ENCODE measurements around the gene SPTBN5. TPM values are rescaled to one million over a fixed set of nuclear protein-coding genes. Genes with fewer than 3 reads are reported as not detected.

The SPTBN5 gene
- polyA plus RNA-seq, 1 donor from 2014 or later: 0.01 TPM

DNA sequence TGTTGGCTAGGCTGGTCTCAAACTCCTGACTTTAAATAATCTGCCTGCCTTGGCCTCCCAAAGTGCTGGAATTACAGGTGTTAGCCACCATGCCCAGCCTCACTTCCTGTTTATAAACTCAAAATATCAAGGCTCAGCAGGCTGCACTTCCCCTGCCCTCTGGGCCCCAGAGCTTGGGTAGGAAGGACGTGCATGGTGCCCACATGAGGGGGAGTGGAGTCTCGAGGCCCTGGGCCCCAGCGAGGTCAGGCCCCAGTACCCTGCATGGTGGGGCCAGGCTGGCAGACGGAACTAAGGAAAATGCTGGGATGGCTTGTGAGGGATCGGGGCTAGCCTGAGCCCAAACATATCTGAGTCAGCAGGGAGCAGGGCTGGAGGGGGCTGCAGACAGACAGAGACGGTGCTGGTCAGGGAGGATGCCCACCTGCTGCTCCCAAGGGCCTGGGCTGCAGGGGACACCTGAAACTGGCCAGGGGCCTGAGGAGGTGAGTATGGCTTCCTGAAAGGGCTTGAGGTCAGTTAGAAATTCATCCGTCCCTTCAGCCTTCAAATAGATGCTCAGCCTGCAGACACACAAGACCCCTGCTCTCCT lies 5.1 kb downstream of the SPTBN5 start:
- Histone ChIP-seq H2AFZ (ENCODE audit: low read depth, low read length) (no peak overlapping the region), H3K79me2 (replicated peaks; ENCODE audit: insufficient read depth, low read length) (no peaks in the 10 kb centered on the region), H3F3A (ENCODE audit: insufficient read depth, low read length, poor library complexity, severe bottlenecking) (no peaks in the 10 kb centered on the region), H3K36me3 (ENCODE audit: insufficient read depth, low read length) (no peaks in the 10 kb centered on the region), H3K27me3 (ENCODE audit: insufficient read depth, low read depth, low read length) (no peaks in the 10 kb centered on the region), H3K9me2 (ENCODE audit: insufficient read depth, low read length) (no peaks in the 10 kb centered on the region), H3K9me3 (ENCODE audit: low read length) (no peaks in the 10 kb centered on the region), H3K4me2 (ENCODE audit: low read length) (no peak overlapping the region), H3K9ac (ENCODE audit: low read length) (no peak overlapping the region), H3K4me3 (ENCODE audit: low read length) (no peak overlapping the region), H3K27ac (ENCODE audit: low read length) (no peak overlapping the region), H4K20me1 (ENCODE audit: insufficient read depth) (no peaks in the 10 kb centered on the region)
- TF ChIP-seq, protein P1, sequence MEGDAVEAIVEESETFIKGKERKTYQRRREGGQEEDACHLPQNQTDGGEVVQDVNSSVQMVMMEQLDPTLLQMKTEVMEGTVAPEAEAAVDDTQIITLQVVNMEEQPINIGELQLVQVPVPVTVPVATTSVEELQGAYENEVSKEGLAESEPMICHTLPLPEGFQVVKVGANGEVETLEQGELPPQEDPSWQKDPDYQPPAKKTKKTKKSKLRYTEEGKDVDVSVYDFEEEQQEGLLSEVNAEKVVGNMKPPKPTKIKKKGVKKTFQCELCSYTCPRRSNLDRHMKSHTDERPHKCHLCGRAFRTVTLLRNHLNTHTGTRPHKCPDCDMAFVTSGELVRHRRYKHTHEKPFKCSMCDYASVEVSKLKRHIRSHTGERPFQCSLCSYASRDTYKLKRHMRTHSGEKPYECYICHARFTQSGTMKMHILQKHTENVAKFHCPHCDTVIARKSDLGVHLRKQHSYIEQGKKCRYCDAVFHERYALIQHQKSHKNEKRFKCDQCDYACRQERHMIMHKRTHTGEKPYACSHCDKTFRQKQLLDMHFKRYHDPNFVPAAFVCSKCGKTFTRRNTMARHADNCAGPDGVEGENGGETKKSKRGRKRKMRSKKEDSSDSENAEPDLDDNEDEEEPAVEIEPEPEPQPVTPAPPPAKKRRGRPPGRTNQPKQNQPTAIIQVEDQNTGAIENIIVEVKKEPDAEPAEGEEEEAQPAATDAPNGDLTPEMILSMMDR (IDR thresholded peaks at IDR 0.05; ENCODE audit: poor library complexity, severe bottlenecking): no peak
- TF ChIP-seq RAD21 (conservative IDR thresholded peaks at IDR 0.05): no peak
- no peak for TF ChIP-seq EZH2 (IDR thresholded peaks at IDR 0.05; ENCODE audit: borderline replicate concordance, insufficient read depth, low read length, poor library complexity, severe bottlenecking)
- no peak for TF ChIP-seq POLR2AphosphoS5 (IDR thresholded peaks at IDR 0.05)
- no peak for TF ChIP-seq SMC3 (conservative IDR thresholded peaks at IDR 0.05; ENCODE audit: poor library complexity)
- no peak for TF ChIP-seq MXI1 (conservative IDR thresholded peaks at IDR 0.05; ENCODE audit: poor library complexity, severe bottlenecking)
- TF ChIP-seq, protein P2, sequence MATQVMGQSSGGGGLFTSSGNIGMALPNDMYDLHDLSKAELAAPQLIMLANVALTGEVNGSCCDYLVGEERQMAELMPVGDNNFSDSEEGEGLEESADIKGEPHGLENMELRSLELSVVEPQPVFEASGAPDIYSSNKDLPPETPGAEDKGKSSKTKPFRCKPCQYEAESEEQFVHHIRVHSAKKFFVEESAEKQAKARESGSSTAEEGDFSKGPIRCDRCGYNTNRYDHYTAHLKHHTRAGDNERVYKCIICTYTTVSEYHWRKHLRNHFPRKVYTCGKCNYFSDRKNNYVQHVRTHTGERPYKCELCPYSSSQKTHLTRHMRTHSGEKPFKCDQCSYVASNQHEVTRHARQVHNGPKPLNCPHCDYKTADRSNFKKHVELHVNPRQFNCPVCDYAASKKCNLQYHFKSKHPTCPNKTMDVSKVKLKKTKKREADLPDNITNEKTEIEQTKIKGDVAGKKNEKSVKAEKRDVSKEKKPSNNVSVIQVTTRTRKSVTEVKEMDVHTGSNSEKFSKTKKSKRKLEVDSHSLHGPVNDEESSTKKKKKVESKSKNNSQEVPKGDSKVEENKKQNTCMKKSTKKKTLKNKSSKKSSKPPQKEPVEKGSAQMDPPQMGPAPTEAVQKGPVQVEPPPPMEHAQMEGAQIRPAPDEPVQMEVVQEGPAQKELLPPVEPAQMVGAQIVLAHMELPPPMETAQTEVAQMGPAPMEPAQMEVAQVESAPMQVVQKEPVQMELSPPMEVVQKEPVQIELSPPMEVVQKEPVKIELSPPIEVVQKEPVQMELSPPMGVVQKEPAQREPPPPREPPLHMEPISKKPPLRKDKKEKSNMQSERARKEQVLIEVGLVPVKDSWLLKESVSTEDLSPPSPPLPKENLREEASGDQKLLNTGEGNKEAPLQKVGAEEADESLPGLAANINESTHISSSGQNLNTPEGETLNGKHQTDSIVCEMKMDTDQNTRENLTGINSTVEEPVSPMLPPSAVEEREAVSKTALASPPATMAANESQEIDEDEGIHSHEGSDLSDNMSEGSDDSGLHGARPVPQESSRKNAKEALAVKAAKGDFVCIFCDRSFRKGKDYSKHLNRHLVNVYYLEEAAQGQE (IDR thresholded peaks at IDR 0.05; ENCODE audit: borderline replicate concordance): no peak
- no peak for TF ChIP-seq EP300 (conservative IDR thresholded peaks at IDR 0.05; ENCODE audit: poor library complexity, severe bottlenecking)
- TF ChIP-seq TAF1 (IDR thresholded peaks at IDR 0.05; ENCODE audit: low read depth): no peak

DNA sequence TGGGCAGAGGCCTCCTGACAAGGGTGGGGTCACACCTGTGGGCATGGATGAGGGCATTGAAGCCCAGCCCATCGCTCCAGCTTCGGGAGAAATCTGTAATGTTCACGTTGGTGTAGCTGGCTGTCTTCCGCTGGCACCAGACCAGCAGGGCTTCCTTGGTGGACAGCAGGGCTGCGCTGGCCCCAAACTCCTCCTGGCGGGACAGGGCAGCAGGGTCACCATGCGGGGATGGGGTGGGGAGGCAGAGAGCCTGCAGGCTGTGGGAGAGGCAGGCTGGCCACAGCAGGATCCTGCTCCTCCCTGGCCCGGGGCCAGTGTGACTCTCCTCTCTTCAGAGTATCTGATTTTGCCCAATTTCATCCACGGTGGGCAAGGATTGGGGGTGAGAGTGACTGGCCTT lies 6.0 kb downstream of the SPTBN5 start:
- no peaks in the 10 kb centered on the region for H4K20me1 ChIP-seq (ENCODE audit: insufficient read depth)
- no peak overlapping the region for H3K27ac ChIP-seq (ENCODE audit: low read length)
- no peak overlapping the region for H3K4me3 ChIP-seq (ENCODE audit: low read length)
- H3K9ac ChIP-seq (ENCODE audit: low read length): no peak overlapping the region
- H3K4me2 ChIP-seq (ENCODE audit: low read length): no peak overlapping the region
- H3K9me2 ChIP-seq (ENCODE audit: insufficient read depth, low read length): no peaks in the 10 kb centered on the region
- no peaks in the 10 kb centered on the region for H3F3A ChIP-seq (ENCODE audit: insufficient read depth, low read length, poor library complexity, severe bottlenecking)
- H3K27me3 ChIP-seq (ENCODE audit: insufficient read depth, low read depth, low read length): peaks cover 2% of the 10 kb centered on the region
- no peaks in the 10 kb centered on the region for H3K9me3 ChIP-seq (ENCODE audit: low read length)
- no peaks in the 10 kb centered on the region for H3K36me3 ChIP-seq (ENCODE audit: insufficient read depth, low read length)
- H2AFZ ChIP-seq (ENCODE audit: low read depth, low read length): no peak overlapping the region
- TF ChIP-seq POLR2AphosphoS5 (IDR thresholded peaks at IDR 0.05): no peak
- TF ChIP-seq MXI1 (conservative IDR thresholded peaks at IDR 0.05; ENCODE audit: poor library complexity, severe bottlenecking): no peak
- no peak for TF ChIP-seq RAD21 (conservative IDR thresholded peaks at IDR 0.05)
- H3K79me2 ChIP-seq (replicated peaks; ENCODE audit: insufficient read depth, low read length): no peaks in the 10 kb centered on the region
